SU-DHL-6 (cell line): ENCODE results near the gene AHRR.

ENCODE experiments used
- CTCF ChIP-seq: fragments of 200-600 bp; sonication (generic); IDR thresholded peaks from one replicate; pipeline ENCODE4 v1.5.1; 2017; ENCODE audit warnings: antibody characterized with exemption, mild to moderate bottlenecking, low read length, moderate library complexity; ENCODE audit not compliant: insufficient read depth, poor library complexity, severe bottlenecking
- EZH2phosphoT487 ChIP-seq: fragments of 200-600 bp; sonication (generic), shearing (Covaris generic); conservative IDR thresholded peaks from 2 replicates; pipeline ENCODE4 v1.6.1; 2018; ENCODE audit warnings: mild to moderate bottlenecking, antibody characterized with exemption, low read length, moderate library complexity, mixed read lengths

- TF ChIP-seq CTCF (no peak), EZH2phosphoT487 (no peak)
These were observed 127.6 kb downstream of the AHRR start for GRCh38 chr5:449151-449550.
